Activated CD4-positive, alpha-beta T cell treated with anti-CD3 and anti-CD28 coated beads for 36 hours (primary cell): ENCODE results near the gene FAAP24. TPM values are rescaled to one million over a fixed set of nuclear protein-coding genes. Genes with fewer than 3 reads are reported as not detected.
"Not testable (repeated sequence)": the region's sequence is repeated elsewhere in the genome, so short reads cannot be mapped to it uniquely, and the experiment has no call there.

Experiments
- ATAC-seq: fragments of 200-7000 bp; cut with Tn5 transposase; one replicate; pipeline ENCODE4 v1.10.0; 2021; ENCODE audit warnings: mild to moderate bottlenecking, moderate library complexity
- CTCF ChIA-PET: fragments of 350-600 bp; sonication (Branson Sonifier 250); formaldehyde crosslinking; loops from one replicate; lab custom pipeline; 2021; ENCODE audit warnings: antibody characterized with exemption; lab: Charles Lee
- POLR2A ChIA-PET: fragments of 350-600 bp; sonication (Branson Sonifier 250); formaldehyde crosslinking; loops from one replicate; lab custom pipeline; 2021; ENCODE audit warnings: antibody characterized with exemption, inconsistent platforms; lab: Charles Lee
- DNase-seq: peaks from one replicate; pipeline ENCODE4 v3.0.0-alpha.2; 2020
- H3K27ac Mint-ChIP-seq: one replicate; pipeline ENCODE4 v1.8.0; 2021; ENCODE audit warnings: mixed read lengths
- H3K27me3 Mint-ChIP-seq: one replicate; pipeline ENCODE4 v1.8.0; 2021; ENCODE audit warnings: mixed read lengths
- H3K36me3 Mint-ChIP-seq: one replicate; pipeline ENCODE4 v1.8.0; 2021; ENCODE audit warnings: low read depth, mixed read lengths
- H3K4me1 Mint-ChIP-seq: one replicate; pipeline ENCODE4 v1.8.0; 2021; ENCODE audit warnings: mixed read lengths
- H3K4me3 Mint-ChIP-seq: one replicate; pipeline ENCODE4 v1.8.0; 2021; ENCODE audit warnings: mild to moderate bottlenecking, moderate library complexity, mixed read lengths
- H3K9me3 Mint-ChIP-seq: one replicate; pipeline ENCODE4 v1.8.0; 2021; ENCODE audit warnings: low read depth, mixed read lengths
- intact Hi-C, 2 experiments: fragments of 100-400 bp; cut with DNase I in 1 of 2; cut with micrococcal nuclease in 1 of 2; formaldehyde crosslinking; loops; one replicate each; pipeline versions ENCODE4 v1.14.2 to v1.15.1; 2022 to 2024; cut with DNase I, micrococcal nuclease
- total RNA-seq, 2 experiments: library from RNA; stranded (reverse); gene quantifications; one replicate each; pipeline ENCODE4 v1.2.3, GENCODE V29; 2021

FAAP24 gene
- total RNA-seq, 2 experiments from 2014 or later, result 8.9 to 11.9 TPM

GRCh38 chr19:32998722-32999121 is 26.7 kb downstream of the FAAP24 start:
- ATAC-seq (no peak), DNase-seq (no peak)
- ChIA-PET CTCF (no interaction called here), POLR2A (no interaction called here)
- no peak overlapping the region for H3K4me3 Mint-ChIP-seq
- no peaks in the 10 kb centered on the region for H3K9me3 Mint-ChIP-seq
- H3K36me3 Mint-ChIP-seq, result no peaks in the 10 kb centered on the region
- H3K27me3 Mint-ChIP-seq, result no peaks in the 10 kb centered on the region
- peaks cover 9% of the 10 kb centered on the region for H3K4me1 Mint-ChIP-seq
- intact Hi-C loops, result no loop called here
- no peak overlapping the region for H3K27ac Mint-ChIP-seq

DNA sequence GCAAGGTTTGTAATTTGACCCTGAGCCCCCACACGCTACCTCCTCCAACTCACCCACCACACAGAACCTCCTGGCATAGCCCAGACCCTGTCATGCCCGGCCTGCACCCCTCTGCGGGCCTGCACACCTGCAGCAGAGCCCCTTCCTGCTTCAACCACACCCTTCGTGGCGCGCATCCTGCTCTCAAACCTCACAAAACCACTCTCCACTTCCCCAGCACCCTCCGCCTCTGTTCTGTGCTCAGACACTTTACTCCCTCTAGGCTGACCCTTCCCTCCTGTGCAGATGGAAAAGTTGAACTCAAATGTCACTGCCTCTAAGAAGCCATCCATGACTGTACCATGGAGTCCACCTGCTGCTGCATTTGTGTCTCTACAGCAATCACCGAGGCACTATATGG is 28.5 kb downstream of the FAAP24 start:
- H3K27ac Mint-ChIP-seq, result peak overlapping the region; percentile 17
- H3K27me3 Mint-ChIP-seq, result no peaks in the 10 kb centered on the region
- H3K36me3 Mint-ChIP-seq, result no peaks in the 10 kb centered on the region
- CTCF ChIA-PET, result interaction anchor here (1.4 kb wide), 1 partner anchor 44 kb away, joined by 3 read pairs; no protein-coding TSS in a partner anchor
- DNase-seq (no peak), ATAC-seq (no peak)
- intact Hi-C loops, result no loop called here
- H3K9me3 Mint-ChIP-seq, result no peaks in the 10 kb centered on the region
- peaks cover 9% of the 10 kb centered on the region for H3K4me1 Mint-ChIP-seq
- POLR2A ChIA-PET, result no interaction called here
- no peak overlapping the region for H3K4me3 Mint-ChIP-seq

DNA sequence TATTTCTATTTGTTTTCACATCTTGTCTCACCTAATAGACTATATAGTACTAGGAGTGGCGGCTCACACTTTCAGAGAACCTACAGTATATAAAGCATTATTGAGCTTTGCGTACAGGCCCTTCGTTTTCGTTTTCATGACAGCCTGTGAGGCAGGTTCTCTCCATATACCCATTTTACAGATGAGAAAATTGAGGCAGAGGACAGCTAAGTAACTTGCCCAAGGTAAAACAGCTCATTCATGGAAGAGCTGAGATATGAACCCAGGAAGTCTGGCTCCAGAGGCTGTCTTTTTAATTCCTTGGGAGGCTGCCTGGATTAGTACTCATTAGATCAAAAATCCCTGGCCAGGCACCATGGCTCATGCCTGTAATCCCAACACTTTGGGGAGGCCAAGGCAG is 28.9 kb downstream of the FAAP24 start:
- CTCF ChIA-PET, result no interaction called here
- intact Hi-C loops, result no loop called here
- ATAC-seq, result no peak
- POLR2A ChIA-PET, result no interaction called here
- DNase-seq, result no peak
- no peak overlapping the region for H3K4me3 Mint-ChIP-seq
- no peaks in the 10 kb centered on the region for H3K36me3 Mint-ChIP-seq
- peaks cover 9% of the 10 kb centered on the region for H3K4me1 Mint-ChIP-seq
- H3K27ac Mint-ChIP-seq, result no peak overlapping the region
- H3K27me3 Mint-ChIP-seq, result no peaks in the 10 kb centered on the region
- H3K9me3 Mint-ChIP-seq, result no peaks in the 10 kb centered on the region

GRCh38 chr19:33002126-33002865 is 30.3 kb downstream of the FAAP24 start:
- H3K4me3 Mint-ChIP-seq, POLR2A ChIA-PET, ATAC-seq, H3K27ac Mint-ChIP-seq, H3K4me1 Mint-ChIP-seq, H3K27me3 Mint-ChIP-seq, CTCF ChIA-PET, H3K36me3 Mint-ChIP-seq, H3K9me3 Mint-ChIP-seq, intact Hi-C loops, DNase-seq: not testable (repeated sequence)

DNA sequence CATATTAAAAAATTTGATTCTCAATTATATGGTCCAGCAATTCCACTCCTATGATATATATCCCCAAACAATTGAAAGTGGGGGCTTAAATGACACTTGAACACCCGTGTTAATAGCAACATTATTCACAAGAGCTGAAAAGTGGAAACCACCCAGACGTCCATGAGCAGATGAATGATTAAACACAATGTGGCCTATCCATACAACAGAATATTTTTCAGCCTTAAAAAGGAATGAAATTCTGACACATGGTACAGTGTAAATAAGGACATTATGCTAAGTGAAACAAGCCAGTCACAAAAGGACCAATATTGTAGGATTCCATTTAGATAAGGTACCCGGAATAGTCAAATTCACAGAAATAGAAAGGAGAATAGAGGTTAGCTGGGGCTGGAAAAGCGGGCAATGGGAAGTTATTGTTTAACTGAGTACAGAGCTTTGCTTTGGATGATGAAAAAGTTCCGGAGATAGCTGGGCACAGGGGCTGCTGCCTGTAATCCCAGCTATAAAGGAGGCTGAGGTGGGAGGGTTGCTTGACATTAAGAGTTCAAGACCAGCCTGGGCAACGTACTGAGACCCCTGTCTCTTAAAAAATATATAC is 31.5 kb downstream of the FAAP24 start:
- H3K9me3 Mint-ChIP-seq, intact Hi-C loops, H3K4me1 Mint-ChIP-seq, H3K36me3 Mint-ChIP-seq, ATAC-seq, POLR2A ChIA-PET, H3K4me3 Mint-ChIP-seq, DNase-seq, H3K27ac Mint-ChIP-seq, H3K27me3 Mint-ChIP-seq: not testable (repeated sequence)
- CTCF ChIA-PET, result interaction anchor here (0.5 kb wide), 1 partner anchor 1455 kb away, joined by 3 read pairs; no protein-coding TSS in a partner anchor

DNA sequence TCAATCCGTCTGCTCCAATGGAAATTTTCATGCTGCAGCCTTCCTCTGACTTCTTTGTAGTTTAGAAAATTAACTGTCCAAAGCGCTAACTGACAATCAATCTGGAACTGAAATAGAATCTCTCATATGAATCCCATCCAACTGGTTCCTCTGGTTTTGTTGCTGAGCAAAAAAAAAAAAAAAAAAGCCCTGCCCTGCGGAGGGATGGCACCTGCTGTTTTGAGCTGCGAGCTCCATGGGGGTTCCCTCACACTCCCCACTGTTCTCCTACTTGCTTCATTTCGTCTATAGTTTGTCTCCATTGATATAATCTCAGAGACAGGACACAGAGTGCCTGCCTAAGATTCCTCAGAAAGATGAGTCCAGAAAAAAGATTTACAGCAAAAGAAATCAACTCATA is 33.4 kb downstream of the FAAP24 start:
- intact Hi-C loops, result no loop called here
- Mint-ChIP-seq H3K36me3 (no peaks in the 10 kb centered on the region), H3K4me3 (no peak overlapping the region), H3K27ac (no peak overlapping the region), H3K27me3 (no peaks in the 10 kb centered on the region), H3K4me1 (peaks cover 5% of the 10 kb centered on the region), H3K9me3 (no peaks in the 10 kb centered on the region)
- DNase-seq (no peak), ATAC-seq (no peak)
- POLR2A ChIA-PET, result no interaction called here
- CTCF ChIA-PET, result no interaction called here

DNA sequence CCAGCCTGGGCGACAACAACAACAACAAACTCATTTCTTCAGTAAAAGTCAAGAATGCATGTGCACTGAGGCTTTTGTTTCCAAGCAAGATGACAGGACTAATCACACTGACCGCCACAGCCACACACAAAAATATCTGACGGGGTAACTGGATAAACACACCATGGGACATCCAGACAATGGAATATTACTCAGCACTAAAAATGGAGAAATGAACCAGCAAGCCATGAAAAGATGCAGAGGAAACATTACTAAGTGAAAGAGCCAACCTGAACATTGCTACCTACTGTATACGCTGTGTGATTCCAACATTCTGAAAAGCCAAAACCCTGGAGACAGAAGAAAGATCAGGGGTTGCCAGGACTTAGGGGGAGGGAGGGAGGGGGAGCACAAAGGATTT is 36.7 kb downstream of the FAAP24 start:
- CTCF ChIA-PET, result no interaction called here
- ATAC-seq, result no peak
- Mint-ChIP-seq H3K27ac (no peak overlapping the region), H3K27me3 (no peaks in the 10 kb centered on the region), H3K36me3 (no peaks in the 10 kb centered on the region), H3K4me3 (no peak overlapping the region), H3K4me1 (no peaks in the 10 kb centered on the region), H3K9me3 (no peaks in the 10 kb centered on the region)
- no peak for DNase-seq
- POLR2A ChIA-PET, result no interaction called here
- intact Hi-C loops, result no loop called here

DNA sequence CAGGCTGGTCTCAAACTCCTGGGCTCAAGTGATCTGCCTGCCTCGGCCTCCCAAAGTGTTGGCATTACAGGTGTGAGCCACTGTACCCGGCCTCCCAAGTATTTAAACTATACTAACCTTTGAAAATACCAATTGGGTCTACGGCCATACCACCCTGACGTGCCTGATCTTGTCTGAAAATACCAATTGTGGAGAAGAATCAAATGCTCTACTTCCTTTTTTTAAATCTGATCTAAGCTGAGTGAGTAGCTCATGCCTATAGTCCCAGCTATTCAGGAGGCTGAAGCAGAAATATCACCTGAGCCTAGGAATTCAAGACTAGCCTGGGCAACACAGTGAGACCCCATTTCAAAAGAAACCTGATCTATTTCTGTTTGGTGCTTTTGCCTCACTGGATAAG is 38.8 kb downstream of the FAAP24 start:
- intact Hi-C loops, DNase-seq, H3K4me3 Mint-ChIP-seq, CTCF ChIA-PET, H3K36me3 Mint-ChIP-seq, POLR2A ChIA-PET, H3K27me3 Mint-ChIP-seq, H3K9me3 Mint-ChIP-seq, H3K4me1 Mint-ChIP-seq, H3K27ac Mint-ChIP-seq, ATAC-seq: not testable (repeated sequence)

GRCh38 chr19:33022472-33023116 is 50.6 kb downstream of the FAAP24 start:
- no peak for DNase-seq
- H3K4me3 Mint-ChIP-seq, result no peak overlapping the region
- CTCF ChIA-PET, result no interaction called here

DNA sequence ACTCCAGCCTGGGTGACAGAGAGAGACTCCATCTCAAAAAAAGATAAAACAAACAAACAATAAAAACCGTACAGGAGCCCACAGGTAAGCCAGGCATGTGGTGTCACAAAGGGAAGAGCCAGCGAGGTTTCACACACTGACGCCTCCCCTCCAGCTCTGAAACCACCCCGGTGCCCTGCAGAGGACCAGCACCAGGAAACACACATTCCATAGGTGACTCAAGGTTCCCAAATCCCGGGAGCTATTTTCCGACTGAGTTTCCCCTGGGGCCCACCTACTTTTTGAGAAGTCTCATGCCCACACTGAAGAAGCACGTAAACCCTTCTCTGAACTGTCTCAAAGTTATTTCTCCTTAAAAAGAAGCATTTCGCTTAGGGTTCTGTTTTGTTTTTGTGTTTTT is 52.4 kb downstream of the FAAP24 start:
- ATAC-seq (no peak), DNase-seq (no peak)
- Mint-ChIP-seq H3K4me1 (no peaks in the 10 kb centered on the region), H3K36me3 (no peaks in the 10 kb centered on the region), H3K27ac (no peak overlapping the region), H3K9me3 (peaks cover 2% of the 10 kb centered on the region), H3K4me3 (no peak overlapping the region), H3K27me3 (no peaks in the 10 kb centered on the region)
- ChIA-PET POLR2A (no interaction called here), CTCF (interaction anchor here (0.6 kb wide), 1 partner anchor 160 kb away, joined by 3 read pairs; no protein-coding TSS in a partner anchor)
- intact Hi-C loops, result no loop called here

More at GRCh38 chr19:33022472-33023116, 50.6 kb downstream of the FAAP24 start:
- no peak for ATAC-seq
- H3K27me3 Mint-ChIP-seq, result no peaks in the 10 kb centered on the region
- H3K4me1 Mint-ChIP-seq, result no peaks in the 10 kb centered on the region
- H3K27ac Mint-ChIP-seq, result no peak overlapping the region
- POLR2A ChIA-PET, result no interaction called here
- H3K9me3 Mint-ChIP-seq, result no peaks in the 10 kb centered on the region
- no peaks in the 10 kb centered on the region for H3K36me3 Mint-ChIP-seq
- intact Hi-C loops, result no loop called here

- POLR2A ChIA-PET, H3K4me1 Mint-ChIP-seq, H3K4me3 Mint-ChIP-seq, H3K9me3 Mint-ChIP-seq, ATAC-seq, intact Hi-C loops, H3K27ac Mint-ChIP-seq, H3K27me3 Mint-ChIP-seq, DNase-seq, CTCF ChIA-PET, H3K36me3 Mint-ChIP-seq: not testable (repeated sequence)
Observed at GRCh38 chr19:33025468-33026238, 53.6 kb downstream of the FAAP24 start.
